ENCODE results near the gene MCM5. TPM values are rescaled to one million over a fixed set of nuclear protein-coding genes. Genes with fewer than 3 reads are reported as not detected.
"Not testable (repeated sequence)": the region's sequence is repeated elsewhere in the genome, so short reads cannot be mapped to it uniquely, and the experiment has no call there.

The MCM5 gene
- total RNA-seq, 6 experiments from 2014 or later = 6.7 to 35.9 (median 13.4) TPM

- Histone ChIP-seq H3K4me1 (no peaks in the 10 kb centered on the region), H3K27me3 (no peaks in the 10 kb centered on the region), H3K9me3 (no peaks in the 10 kb centered on the region), H3K4me3 (no peak overlapping the region), H3K27ac (peak overlapping the region in 1 of 3 donors; percentile 38), H3K36me3 (no peaks in the 10 kb centered on the region)
- peak; percentile 71 to 92 (median 88) for ATAC-seq
- no peak for TF ChIP-seq POLR2A (IDR thresholded peaks at IDR 0.05)
- no peak for TF ChIP-seq CTCF (IDR thresholded peaks at IDR 0.05)
- 70% methylated on average over 5 of the region's 11 CpGs for WGBS (ENCODE audit: insufficient coverage, low coverage, low lambda C conversion rate, missing lambda C conversion rate)
- intact Hi-C loops (cut with DNase I) = no loop called here
- DNase-seq = peak in 2 of 3 donors; percentile 39 to 49
Observed at GRCh38 chr22:35467681-35468434, 67.9 kb downstream of the MCM5 start.

- Histone ChIP-seq H3K9me3 (no peaks in the 10 kb centered on the region), H3K4me3 (no peak overlapping the region), H3K27me3 (no peaks in the 10 kb centered on the region), H3K27ac (no peak overlapping the region), H3K36me3 (no peaks in the 10 kb centered on the region), H3K4me1 (no peaks in the 10 kb centered on the region)
- TF ChIP-seq CTCF (IDR thresholded peaks at IDR 0.05) (no peak), POLR2A (IDR thresholded peaks at IDR 0.05) (no peak)
- DNase-seq (no peak), ATAC-seq (no peak)
- intact Hi-C loops (cut with DNase I) = no loop called here
- 92% methylated on average over 2 of the region's 6 CpGs for WGBS (ENCODE audit: insufficient coverage, low coverage, low lambda C conversion rate, missing lambda C conversion rate)
Observed at GRCh38 chr22:35470903-35471321, 71.0 kb downstream of the MCM5 start.

GRCh38 chr22:35471566-35471965, 71.6 kb downstream of the MCM5 start:
- intact Hi-C loops (cut with DNase I); H3K4me1 ChIP-seq; H3K27me3 ChIP-seq; H3K9me3 ChIP-seq; H3K27ac ChIP-seq; H3K4me3 ChIP-seq; ATAC-seq; H3K36me3 ChIP-seq; DNase-seq: not testable (repeated sequence)
- WGBS (ENCODE audit: insufficient coverage, low coverage, low lambda C conversion rate, missing lambda C conversion rate) = 70% methylated on average over 3 of the region's 4 CpGs

- intact Hi-C loops (cut with DNase I) = no loop called here
- TF ChIP-seq POLR2A (IDR thresholded peaks at IDR 0.05) (no peak), CTCF (IDR thresholded peaks at IDR 0.05) (no peak)
- Histone ChIP-seq H3K4me3 (no peak overlapping the region), H3K27ac (no peak overlapping the region), H3K36me3 (no peaks in the 10 kb centered on the region), H3K27me3 (no peaks in the 10 kb centered on the region), H3K9me3 (no peaks in the 10 kb centered on the region), H3K4me1 (no peaks in the 10 kb centered on the region)
- DNase-seq (no peak), ATAC-seq (no peak)
- 89% methylated on average over 3 of the region's 6 CpGs for WGBS (ENCODE audit: insufficient coverage, low coverage, low lambda C conversion rate, missing lambda C conversion rate)
Observed at GRCh38 chr22:35472488-35472887, 72.5 kb downstream of the MCM5 start.

- no peaks in the 10 kb centered on the region for H3K36me3 ChIP-seq
- intact Hi-C loops (cut with DNase I) = no loop called here
- ATAC-seq = no peak
- H3K9me3 ChIP-seq = no peaks in the 10 kb centered on the region
- H3K4me3 ChIP-seq = no peak overlapping the region
- no peak overlapping the region for H3K27ac ChIP-seq
- no peaks in the 10 kb centered on the region for H3K4me1 ChIP-seq
- H3K27me3 ChIP-seq = no peaks in the 10 kb centered on the region
- no CpG with 5 or more reads among the region's 4 CpGs for WGBS (ENCODE audit: insufficient coverage, low coverage, low lambda C conversion rate, missing lambda C conversion rate)
- TF ChIP-seq POLR2A (IDR thresholded peaks at IDR 0.05) = no peak
- TF ChIP-seq CTCF (IDR thresholded peaks at IDR 0.05) = no peak
- no peak for DNase-seq
Observed at GRCh38 chr22:35473971-35474370, 74.0 kb downstream of the MCM5 start.

Other genes with a start within 250 kb of the MCM5 start
- gene HMGXB4, start 142.6 kb upstream of the MCM5 start, total RNA-seq = 1 to 10 TPM; 4.6 to 8.2 (median 5.7) TPM
- 100 to 1,000 TPM in 2 of 6 experiments, 10 to 100 TPM in 4; 45.0 to 124 (median 54.0) TPM for gene TOM1, start 100.2 kb upstream of the MCM5 start, total RNA-seq
- gene HMOX1, start 19.0 kb upstream of the MCM5 start, total RNA-seq = 100 to 1,000 TPM in 1 of 6 experiments, 10 to 100 TPM in 5; 15.7 to 255 (median 47.2) TPM
- gene RASD2, start 140.7 kb downstream of the MCM5 start, total RNA-seq = under 1 TPM in 4 of 6 experiments, not detected in 2; 0.05 to 0.20 (median 0.07) TPM
- 10 to 100 TPM in 1 of 6 experiments, 1 to 10 TPM in 3, under 1 TPM in 2; 0.61 to 10.2 (median 1.3) TPM for gene MB, start 217.2 kb downstream of the MCM5 start, total RNA-seq
- 10 to 100 TPM; 33.5 to 42.7 (median 39.6) TPM for gene APOL6, start 248.3 kb downstream of the MCM5 start, total RNA-seq